Lower leg skin (tissue), 4 donors: Measurements from ENCODE around the gene MAP3K7. TPM values are rescaled to one million over a fixed set of nuclear protein-coding genes. Genes with fewer than 3 reads are reported as not detected.

Source experiments
- DNase-seq, 2 donors: peaks; one replicate each; pipeline ENCODE4 v3.0.0-alpha.2; 2019; ENCODE audit warnings: low spot score in 2 of 2
- H3K4me3 ChIP-seq: fragments of 200-600 bp; sonication (generic); 2 replicates; pipeline ENCODE4 v1.5.1; 2017; ENCODE audit warnings: mild to moderate bottlenecking, low read depth; ENCODE audit not compliant: poor library complexity, severe bottlenecking
- POLR2A ChIP-seq, 2 donors: fragments of 450-650 bp; IDR thresholded peaks; one replicate each; pipeline ENCODE4 v1.6.1; 2016 to 2017; ENCODE audit warnings: antibody characterized with exemption in 2 of 2, mild to moderate bottlenecking in 1 of 2, moderate library complexity in 1 of 2
- WGBS, 2 donors: methylation state at CpG; one replicate each; pipeline ENCODE4 v1.1.5; 2018; 5-methylcytosine and 5-hydroxymethylcytosine counted together
- intact Hi-C: fragments of 100-400 bp; cut with DNase I; formaldehyde crosslinking; loops from one replicate; pipeline ENCODE4 v1.15.0; 2023; ENCODE audit warnings: low total_unique reads
- total RNA-seq, 4 donors: library from RNA; depleted of rRNA; stranded (reverse); fragments of >200 nt; gene quantifications; one replicate each; pipeline ENCODE4 v1.1.0, GENCODE V29; 2016
- TF ChIP-seq, protein P1 (sequence below), 3 donors: fragments of 450-650 bp; IDR thresholded peaks; one replicate each; pipeline ENCODE4 v1.5.1; 2016; ENCODE audit warnings: antibody characterized with exemption in 3 of 3, mild to moderate bottlenecking in 3 of 3, moderate library complexity in 2 of 3

The MAP3K7 gene
- total RNA-seq, 4 donors from 2014 or later, result 21.5 to 25.8 (median 23.5) TPM

DNA sequence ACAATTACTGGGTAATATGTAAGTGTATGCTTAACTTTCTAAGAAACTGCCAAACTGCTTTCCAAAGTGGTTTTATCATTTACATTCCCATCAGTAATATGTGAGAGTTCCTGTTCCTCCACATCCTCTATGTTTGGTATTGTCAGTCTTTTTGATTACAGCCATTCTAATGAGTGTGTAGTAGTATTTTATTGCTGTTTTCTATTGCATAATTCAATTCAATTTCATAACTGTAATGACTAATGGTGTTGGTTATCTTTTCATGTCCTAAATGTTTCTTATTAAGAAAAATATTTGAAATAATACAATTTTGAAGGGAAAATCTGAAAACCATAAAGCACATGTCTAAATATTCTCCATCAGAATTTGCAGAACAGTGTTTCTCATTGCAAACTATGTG lies 119.3 kb downstream of the MAP3K7 start:
- intact Hi-C loops, result no loop called here
- TF ChIP-seq POLR2A (IDR thresholded peaks at IDR 0.05), result no peak
- TF ChIP-seq, protein P1, sequence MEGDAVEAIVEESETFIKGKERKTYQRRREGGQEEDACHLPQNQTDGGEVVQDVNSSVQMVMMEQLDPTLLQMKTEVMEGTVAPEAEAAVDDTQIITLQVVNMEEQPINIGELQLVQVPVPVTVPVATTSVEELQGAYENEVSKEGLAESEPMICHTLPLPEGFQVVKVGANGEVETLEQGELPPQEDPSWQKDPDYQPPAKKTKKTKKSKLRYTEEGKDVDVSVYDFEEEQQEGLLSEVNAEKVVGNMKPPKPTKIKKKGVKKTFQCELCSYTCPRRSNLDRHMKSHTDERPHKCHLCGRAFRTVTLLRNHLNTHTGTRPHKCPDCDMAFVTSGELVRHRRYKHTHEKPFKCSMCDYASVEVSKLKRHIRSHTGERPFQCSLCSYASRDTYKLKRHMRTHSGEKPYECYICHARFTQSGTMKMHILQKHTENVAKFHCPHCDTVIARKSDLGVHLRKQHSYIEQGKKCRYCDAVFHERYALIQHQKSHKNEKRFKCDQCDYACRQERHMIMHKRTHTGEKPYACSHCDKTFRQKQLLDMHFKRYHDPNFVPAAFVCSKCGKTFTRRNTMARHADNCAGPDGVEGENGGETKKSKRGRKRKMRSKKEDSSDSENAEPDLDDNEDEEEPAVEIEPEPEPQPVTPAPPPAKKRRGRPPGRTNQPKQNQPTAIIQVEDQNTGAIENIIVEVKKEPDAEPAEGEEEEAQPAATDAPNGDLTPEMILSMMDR (IDR thresholded peaks at IDR 0.05), result no peak

DNA sequence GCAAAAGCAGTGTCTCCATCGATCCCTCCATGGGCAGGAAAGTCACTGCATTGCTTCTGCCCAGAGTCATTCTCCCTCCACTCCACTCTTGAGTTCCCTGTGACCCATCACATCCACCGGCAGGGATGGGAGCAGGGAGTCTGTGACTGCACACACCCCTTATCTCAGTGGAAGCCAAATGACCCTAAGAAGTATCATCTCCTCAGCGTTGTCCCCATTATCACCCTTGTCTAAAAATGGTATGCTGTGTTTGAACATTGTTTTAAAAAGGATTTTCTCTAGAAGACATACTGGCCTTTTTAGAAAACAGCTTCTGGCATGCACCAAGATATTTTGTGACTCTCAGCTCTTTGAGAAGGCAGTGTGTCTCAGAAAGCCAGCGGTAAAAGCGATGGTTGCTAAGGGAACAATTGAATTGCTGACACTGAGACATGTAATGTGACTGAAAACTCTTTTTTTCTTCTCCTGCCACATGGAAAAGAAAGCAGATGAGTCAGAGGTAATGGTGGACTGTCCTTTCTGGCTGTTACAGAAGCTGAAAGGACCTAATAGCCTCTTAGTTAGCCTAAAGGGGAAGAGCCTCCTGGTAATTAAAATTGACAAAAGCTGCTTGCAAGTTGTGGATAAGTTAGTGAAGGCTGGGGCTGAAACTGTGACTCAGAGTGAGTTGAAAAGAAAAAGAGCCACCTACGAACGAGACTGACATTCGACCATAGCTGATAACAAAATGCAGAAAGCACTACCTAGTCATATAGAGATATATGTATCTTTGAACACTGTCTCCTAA lies 120.5 kb downstream of the MAP3K7 start:
- intact Hi-C loops, result no loop called here
- no peak overlapping the region for H3K4me3 ChIP-seq
- TF ChIP-seq, protein P1 (IDR thresholded peaks at IDR 0.05), result no peak
- no peak for TF ChIP-seq POLR2A (IDR thresholded peaks at IDR 0.05)
- no peak for DNase-seq
- WGBS, 2 donors, result 66 to 67% methylated on average over 8 of the region's 8 CpGs

More for the DNA sequence above, 119.3 kb downstream of the MAP3K7 start:
- H3K4me3 ChIP-seq, result no peak overlapping the region
- DNase-seq, result no peak

DNA sequence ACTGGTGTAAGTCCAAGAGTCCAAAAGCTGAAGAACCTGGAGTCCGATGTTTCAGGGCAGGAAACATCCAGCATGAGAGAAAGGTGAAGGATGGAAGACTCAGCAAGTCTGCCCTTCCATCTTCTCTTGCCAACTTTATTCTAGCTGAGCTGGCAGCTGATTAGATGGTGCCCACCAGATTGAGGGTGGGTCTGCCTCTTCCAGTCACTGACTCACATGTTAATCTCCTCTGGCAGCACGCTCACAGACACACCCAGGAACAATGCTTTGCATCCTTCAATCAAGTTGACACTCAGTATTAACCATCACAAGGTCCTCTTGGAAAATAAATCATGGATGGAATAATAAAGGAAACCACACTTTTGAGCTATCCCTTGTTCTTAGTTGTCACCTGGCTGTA lies 121.2 kb downstream of the MAP3K7 start:
- no peak for TF ChIP-seq POLR2A (IDR thresholded peaks at IDR 0.05)
- TF ChIP-seq, protein P1 (IDR thresholded peaks at IDR 0.05), result no peak
- no peak for DNase-seq
- no peak overlapping the region for H3K4me3 ChIP-seq
- intact Hi-C loops, result no loop called here
- WGBS, 2 donors, result 57 to 85% methylated on average over 2 of the region's 2 CpGs

DNA sequence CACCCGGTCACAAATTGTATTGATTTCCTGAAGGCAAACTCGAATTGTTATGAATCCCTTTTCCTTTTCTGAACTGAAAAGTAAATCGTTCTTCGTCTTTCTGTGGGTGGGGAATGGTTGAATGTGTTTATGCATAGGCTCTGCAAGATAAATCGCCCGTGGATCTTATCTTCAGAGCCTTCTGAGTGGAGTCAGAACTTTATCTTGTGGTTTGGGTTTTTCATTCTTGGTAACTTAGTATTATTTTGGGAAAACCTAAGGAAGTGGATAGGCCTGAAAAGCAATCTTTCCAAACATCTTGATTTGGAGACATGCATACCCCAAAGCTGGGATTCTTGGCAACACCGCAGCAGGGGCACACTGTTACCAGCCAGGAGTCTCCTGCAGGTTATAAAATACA lies 122.4 kb downstream of the MAP3K7 start:
- no peak for DNase-seq
- no peak overlapping the region for H3K4me3 ChIP-seq
- WGBS, 2 donors, result 94% methylated on average over 7 of the region's 7 CpGs
- TF ChIP-seq POLR2A (IDR thresholded peaks at IDR 0.05), result no peak
- TF ChIP-seq, protein P1 (IDR thresholded peaks at IDR 0.05), result no peak
- intact Hi-C loops, result no loop called here

DNA sequence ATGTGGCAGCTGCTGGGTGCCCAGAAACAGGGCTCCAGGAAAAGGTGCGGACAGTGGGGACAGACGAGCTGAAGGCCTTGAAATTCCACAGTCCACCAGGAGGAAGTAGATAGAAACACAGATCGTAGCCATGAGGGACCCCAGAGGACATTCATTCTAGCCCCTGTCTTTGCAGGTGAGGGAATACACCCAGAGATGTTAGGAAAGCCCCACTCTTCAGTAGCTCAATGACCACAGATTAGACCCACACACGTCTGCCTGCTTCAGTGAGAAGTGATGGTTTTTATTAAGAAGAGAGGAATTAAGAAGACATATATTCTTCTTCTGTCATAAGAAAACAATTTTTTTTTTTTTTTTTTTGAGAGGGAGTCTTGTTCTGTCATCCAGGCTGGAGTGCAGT lies 123.0 kb downstream of the MAP3K7 start:
- 90 to 94% methylated on average over 4 of the region's 4 CpGs for WGBS, 2 donors
- no peak overlapping the region for H3K4me3 ChIP-seq
- intact Hi-C loops, result no loop called here
- TF ChIP-seq, protein P1 (IDR thresholded peaks at IDR 0.05), result no peak
- TF ChIP-seq POLR2A (IDR thresholded peaks at IDR 0.05), result no peak
- no peak for DNase-seq
